NCI-H2081 (cell line): ENCODE data around the gene ZNF140.

Source experiments
- DNase-seq, 2 experiments: peaks; one replicate each; lab custom pipeline; 2025; lab: John Stamatoyannopoulos, UW

Gene ZNF140

DNA sequence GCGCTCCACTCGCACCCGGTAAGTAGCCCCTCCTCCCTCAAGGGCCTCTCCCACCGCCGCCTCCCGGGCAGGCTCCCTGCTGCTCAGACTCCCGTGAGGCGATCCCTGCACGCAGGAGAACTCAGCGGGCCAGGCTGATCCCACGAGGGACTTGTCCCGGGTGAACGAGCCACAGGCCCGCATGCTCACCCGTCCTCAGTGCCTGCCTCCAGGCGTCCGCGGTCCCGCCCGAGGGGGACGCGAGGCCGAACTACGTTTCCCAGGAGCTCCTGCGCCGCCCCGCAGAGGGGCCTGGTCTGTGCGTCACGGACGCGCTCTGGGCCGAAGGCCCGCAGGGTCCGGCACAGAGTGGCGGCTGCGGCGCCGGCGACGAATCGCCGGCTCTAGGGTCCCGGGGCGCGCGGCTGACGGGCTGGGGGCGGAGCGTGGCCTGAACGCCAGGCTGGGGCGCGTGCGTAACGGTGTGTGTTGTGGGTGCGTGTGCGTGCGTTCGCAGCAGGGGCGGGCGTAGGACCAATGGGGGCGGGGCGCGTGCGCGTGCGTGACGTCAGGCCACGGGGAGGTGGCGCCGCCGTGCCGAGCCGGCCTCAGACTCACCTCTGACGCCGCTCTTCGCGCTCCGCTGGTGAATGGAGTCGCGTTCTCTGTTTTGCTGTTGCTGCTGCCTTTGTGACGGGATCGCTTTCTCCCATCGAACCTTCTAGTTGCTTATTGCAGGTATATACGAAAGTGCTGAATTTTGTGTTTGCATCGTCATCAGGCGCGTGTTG lies 49.5 kb downstream of the ZNF140 start, which contains the start of the genes ZNF10 and ZNF891:
TSS of gene ZNF10 (plus strand) at position 590 of the 770 bp plus-strand sequence. CDS start 13,866 bp downstream, outside the sequence.
TSS of gene ZNF891 (minus strand) at position 237 of the 770 bp plus-strand sequence. CDS start 8,356 bp downstream, outside the sequence.
- DNase-seq, result peak; percentile 94 to 96

DNA sequence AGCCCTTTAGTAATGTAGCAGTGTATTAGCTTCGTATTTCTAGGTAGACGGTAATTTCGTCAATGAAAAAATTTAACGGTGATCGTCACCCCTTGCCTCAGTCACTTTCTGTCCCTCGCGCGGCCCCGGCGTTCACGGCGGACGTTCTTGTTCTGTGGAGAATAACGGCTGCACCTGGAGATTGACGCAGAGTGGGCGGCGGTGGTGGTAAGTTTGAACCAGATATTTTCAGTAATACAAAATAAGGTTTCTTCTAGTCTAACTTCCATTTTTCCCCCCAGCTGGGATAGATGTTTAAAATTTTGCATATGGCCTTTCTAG lies 50.0 kb downstream of the ZNF140 start:
- DNase-seq, result peak in 1 of 2 experiments; percentile 62

DNA sequence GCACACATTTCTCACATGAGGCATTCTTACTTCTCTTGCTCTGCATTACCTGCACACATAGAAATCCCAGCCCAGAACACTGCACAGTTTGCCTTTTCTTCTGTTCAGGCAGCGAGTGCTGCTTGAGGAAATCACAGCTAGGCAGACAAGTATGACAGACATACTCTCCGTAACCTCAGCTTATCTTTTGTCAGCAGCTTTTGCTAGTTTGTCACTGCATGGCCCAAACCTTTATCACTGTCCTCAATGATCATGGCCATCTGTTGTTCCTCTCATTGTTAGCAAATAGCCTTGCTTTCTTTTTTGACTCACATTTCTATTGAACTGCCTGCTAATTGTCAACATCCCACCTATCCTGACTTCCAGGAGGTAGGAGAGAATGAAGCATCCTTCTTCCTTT lies 55.0 kb downstream of the ZNF140 start:
- DNase-seq, result no peak

DNA sequence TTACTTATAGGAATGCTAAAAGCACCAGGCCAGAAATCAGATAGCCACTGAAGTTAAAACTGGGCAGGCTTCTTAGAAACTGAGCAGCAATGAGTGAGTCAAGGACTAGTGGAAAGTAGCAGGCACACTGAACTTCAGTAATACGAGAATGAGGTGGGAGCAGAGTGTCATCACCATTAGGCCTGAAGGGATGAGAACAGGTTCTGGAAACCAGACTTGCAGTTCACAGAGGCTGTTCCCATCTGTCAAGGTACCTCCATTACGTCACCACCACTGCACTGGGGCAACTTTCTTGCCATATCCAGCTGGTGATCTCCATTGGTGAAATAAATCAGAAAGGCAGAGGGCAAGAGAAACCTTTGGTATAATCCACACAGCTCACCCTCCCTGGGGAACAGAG lies 65.3 kb downstream of the ZNF140 start:
- no peak for DNase-seq

DNA sequence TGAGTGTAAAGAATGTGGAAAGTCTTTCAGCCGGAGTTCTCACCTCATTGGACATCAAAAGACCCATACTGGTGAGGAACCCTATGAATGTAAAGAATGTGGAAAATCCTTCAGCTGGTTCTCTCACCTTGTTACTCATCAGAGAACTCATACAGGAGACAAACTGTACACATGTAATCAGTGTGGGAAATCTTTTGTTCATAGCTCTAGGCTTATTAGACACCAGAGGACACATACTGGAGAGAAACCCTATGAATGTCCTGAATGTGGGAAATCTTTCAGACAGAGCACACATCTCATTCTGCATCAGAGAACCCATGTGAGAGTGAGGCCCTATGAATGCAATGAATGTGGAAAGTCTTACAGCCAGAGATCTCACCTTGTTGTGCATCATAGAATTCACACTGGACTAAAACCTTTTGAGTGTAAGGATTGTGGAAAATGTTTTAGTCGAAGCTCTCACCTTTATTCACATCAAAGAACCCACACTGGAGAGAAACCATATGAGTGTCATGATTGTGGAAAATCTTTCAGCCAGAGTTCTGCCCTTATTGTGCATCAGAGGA lies 75.5 kb downstream of the ZNF140 start:
- no peak for DNase-seq
